Stimulated activated CD8-positive, alpha-beta memory T cell treated with anti-CD3 and anti-CD28 coated beads, Interleukin-12 subunit alpha, Interleukin-12 subunit beta, amount 100 ng/mL, for 4 hours (primary cell): Measurements from ENCODE around the gene CFHR2.
"Not testable (repeated sequence)": the region's sequence is repeated elsewhere in the genome, so short reads cannot be mapped to it uniquely, and the experiment has no call there.

Experiments used
- DNase-seq: peaks from one replicate; pipeline ENCODE4 v3.0.0-alpha.2; 2020; ENCODE audit warnings: low read depth

The CFHR2 gene

DNA sequence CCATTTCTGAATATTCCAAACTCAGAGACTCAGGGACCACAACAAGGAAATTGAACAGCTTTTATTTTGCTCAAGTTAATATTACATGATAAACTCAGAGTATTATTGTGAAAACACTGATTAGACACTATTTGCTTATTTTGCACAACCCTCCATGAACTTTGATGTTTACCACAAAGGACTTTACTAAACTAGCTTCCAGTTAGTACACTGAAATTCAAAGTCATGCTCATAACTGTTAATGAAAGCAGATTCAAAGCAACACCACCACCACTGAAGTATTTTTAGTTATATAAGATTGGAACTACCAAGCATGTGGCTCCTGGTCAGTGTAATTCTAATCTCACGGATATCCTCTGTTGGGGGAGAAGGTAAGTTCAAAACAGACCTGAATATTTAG is at the start of gene CFHR2:
Gene CFHR2 (plus strand): TSS at position 171 of the 400 bp plus-strand sequence. CDS start 143 bp downstream, at position 314.
- DNase-seq, result not testable (repeated sequence)

DNA sequence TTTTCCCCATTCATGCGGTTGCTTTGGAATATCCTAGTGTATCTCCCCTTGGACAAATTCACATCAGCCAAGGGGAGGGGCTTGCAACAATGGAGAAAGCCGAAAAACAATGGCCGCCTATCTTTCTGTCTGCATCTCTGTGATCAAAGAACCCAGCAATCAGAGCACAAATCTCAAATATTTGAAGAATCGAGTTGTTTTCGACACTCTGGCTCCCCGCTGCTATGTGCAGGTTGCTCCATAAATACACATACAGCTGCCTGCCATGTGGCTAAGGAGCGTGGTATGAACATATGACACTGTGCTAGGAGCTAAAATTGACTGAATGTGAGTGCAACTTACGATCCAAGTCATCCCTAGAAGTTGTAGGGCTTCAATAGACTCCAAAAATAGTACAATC is 47.2 kb upstream of the CFHR2 start:
- no peak for DNase-seq

DNA sequence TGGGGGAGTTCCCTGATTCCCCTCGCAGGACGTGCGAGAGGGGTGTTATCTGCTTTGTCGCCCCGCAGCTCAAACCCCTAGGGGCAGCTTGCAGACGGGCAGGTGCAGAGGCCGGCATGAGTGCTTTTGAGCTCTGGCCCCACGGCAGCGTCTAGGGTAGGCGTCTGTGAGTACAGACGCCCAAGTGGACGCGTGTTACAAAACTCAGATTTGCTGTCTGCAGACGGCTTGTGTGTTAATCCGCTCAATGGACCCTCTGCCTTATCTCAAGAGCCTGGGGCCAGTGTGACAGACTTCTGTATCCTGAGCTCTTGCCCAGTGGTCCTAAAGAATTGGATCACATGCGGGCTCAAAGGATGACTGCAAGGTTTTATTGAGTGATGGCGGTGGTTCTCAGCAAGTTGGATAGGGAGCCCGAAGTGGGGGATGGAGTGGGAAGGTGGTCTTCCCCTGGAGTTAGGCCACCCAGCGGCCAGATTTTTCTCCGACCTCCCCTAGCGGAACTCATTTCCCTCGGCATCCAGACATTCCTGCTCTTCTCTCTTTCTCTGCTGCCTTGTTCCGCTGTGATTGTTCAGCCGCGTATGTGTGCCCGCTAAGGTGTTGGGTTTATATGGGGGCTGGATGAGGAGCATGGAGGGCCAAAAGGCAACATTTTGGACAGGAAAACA is 46.2 kb upstream of the CFHR2 start:
- DNase-seq, result no peak

DNA sequence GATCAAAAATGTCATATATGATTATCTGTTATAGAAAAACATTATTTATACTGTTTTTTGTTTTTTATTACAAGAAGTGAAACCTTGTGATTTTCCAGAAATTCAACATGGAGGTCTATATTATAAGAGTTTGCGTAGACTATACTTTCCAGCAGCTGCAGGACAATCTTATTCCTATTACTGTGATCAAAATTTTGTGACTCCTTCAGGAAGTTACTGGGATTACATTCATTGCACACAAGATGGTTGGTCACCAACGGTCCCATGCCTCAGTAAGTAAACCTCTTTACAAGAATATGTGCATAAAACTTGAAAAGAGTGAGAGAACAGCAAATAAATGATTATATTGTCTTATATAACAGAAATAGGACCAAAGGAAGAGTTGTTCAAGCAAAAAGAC is 41.2 kb upstream of the CFHR2 start:
- no peak for DNase-seq

DNA sequence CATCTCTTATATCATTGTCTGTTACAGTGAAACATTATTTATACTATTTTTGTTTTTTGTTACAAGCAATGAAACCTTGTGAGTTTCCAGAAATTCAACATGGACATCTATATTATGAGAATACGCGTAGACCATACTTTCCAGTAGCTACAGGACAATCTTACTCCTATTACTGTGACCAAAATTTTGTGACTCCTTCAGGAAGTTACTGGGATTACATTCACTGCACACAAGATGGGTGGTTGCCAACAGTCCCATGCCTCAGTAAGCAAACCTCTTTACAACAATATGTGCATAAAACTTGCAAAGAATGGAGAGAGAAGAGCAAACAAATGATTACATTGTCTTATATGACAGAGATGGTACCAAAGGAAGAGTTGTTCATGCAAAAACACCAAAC is 33.3 kb upstream of the CFHR2 start:
- DNase-seq, result no peak

DNA sequence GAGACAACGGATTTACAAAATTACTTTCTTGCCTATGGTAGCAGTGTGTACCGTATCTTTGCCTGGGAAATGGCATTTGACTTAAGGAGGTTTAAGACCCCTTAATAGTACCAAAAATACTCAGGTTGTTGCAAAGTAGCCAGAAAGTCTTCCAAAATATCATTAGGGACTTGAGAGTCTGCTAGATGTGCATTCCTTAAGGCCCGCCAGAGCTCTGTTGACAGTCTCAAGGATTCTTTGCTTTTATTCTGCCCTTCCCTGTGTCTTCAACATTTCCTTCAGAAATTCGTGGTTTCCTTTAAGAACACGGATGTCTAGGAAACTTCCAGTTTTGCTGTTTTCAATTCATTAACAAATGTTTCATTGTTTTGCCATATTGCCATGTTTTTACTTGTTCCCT is 31.3 kb upstream of the CFHR2 start:
- not testable (repeated sequence) for DNase-seq

DNA sequence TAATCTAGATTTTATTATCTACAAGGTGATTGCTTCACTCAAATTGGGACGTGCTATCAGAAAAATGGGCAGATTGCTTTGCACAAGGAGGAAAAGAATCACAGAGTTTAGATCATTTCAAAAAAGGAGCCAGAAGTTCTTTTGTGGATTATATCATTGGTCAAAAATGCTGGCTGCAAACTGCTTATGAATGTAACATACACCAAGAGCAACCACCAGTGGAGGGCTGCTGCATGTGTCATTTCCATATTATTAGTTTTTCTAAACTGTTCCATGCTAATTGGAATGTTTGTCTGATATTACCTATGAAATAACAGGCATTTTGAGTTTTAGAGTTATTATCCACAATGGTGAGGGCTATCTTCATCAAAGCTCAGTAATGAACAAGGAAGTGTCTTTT is 16.7 kb upstream of the CFHR2 start:
- not testable (repeated sequence) for DNase-seq

DNA sequence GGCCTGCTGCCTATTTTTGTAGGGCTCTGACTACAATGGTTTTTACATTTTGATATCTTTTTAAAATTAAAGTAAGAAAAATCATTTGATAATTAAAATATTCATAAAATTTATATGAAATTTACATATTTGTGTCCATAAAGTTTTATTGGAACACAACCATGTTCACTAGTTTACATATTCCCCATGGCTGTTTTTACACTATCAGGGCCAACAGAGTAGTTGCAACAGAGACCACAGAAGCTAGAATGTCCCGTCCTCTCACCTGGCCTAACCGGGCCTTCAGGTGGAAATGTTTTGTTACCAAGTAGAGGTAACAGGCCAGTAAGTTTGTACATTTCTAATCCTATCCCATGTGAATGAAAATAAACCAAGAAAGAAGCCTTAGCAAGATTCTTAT is 10.7 kb upstream of the CFHR2 start:
- DNase-seq, result not testable (repeated sequence)

DNA sequence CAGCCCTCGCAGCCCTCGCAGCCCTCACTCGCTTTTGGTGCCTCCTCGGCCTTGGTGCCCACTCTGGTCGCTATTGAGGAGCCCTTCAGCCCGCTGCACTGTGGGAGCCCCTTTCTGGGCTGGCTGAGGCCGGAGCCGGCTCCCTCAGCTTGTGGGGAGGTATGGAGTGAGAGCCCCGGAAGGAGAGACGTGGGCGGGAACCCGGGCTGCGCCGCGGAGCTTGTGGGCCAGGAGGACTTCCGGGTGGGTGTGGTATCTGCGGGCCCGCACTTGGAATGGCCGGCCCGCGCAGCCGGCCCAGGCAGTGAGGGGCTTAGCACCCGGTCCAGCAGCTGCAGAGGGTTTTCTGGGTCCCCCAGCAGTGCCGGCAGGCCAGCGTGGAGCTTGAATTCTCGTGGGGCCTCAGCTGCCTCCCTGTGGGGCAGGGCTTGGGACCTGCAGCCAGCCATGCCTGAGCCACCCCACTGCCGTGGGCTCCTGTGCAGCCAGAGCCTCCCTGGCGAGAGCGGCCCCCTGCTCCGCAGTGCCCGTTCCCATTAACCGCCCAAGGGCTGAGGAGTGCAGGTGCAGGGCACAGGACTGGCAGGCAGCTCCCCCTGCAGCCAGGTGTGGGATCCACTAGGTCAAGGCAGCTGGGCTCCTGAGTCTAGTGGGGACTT is 9.9 kb upstream of the CFHR2 start:
- DNase-seq, result no peak

DNA sequence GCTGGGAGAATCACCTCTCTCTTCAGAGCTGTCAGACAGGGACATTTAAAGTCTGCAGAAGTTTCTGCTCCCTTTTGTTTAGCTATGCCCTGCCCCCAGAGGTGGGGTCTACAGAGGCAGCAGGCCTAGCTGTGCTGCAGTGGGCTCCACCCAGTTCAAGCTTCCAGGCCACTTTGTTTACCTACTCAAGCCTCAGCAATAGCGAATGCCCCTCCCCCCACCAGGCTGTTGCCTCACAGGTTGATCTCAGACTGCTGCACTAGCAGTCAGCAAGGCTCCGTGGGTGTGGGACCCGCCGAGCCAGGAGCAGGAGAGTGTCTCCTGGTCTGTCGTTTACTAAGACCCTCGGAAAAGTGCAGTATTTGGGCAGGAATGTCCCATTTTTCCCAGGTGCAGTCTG is 2.1 kb upstream of the CFHR2 start:
- not testable (repeated sequence) for DNase-seq

DNA sequence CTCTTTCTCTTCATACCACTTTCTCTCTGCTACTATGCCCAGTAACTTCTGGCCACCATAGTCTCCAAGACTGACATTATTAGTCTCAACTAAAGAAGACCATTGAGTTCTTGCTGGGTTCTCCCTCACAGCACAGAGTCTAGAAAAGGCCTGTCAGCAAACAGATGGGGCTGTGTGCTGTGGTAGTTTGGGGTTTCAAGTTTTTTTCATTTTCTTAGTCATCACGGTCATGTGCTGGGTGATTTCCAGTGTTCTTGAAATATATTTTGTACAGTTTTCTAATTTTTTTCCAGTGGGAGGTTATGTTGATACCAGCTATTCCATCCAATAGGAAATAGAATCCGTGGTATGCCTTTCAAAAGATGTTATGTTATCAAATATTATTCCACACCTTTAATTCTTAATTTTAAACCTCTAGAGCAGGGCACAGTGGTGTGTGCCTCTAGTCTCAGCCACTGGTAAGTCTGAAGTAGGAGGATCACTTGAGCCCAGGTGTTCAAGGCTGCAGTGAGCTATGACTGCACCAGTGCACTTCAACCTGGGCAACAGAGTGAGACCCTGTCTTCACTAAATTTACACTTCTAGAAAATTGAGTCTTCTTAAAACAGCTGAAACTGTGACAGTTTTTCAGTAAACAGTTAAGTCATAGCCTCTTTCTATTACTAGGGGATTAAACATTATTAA is 8.3 kb downstream of the CFHR2 start:
- no peak for DNase-seq

DNA sequence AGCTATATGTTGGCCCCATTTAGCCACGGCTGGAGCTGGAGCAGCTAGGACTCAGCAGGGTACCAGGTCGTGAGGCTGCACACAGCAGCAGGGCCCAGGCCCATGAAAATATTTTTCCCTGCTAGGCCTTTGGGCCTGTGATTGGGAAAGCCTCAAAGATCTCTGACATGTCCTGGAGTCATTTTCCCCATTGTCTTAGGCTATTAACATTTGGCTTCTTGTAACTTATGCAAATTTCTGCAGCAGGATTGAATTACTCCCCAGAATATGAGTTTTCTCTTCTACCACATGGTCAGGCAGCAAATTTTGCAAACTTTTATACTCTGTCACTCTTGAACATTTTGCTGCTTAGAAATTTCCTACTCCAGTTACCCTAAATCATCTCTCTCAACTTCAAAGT is 11.2 kb downstream of the CFHR2 start:
- DNase-seq, result no peak

DNA sequence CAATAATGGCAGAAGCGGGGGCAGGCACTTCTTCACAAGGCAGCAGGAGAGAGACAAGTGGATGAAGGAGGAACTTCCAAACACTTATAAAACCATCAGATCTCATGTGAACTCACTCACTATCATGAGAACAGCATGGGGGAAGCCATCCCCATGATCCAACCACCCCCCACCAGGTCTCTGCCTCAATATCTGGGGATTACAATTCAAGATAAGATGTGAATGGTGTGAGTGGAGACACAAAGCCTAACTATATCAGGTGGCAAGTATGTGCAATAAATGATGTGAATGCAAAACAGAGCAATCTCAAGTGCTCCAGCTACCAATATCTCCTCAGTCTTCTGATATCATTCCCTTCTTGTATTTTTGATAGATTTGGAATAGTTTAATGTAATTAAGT is 12.4 kb downstream of the CFHR2 start:
- DNase-seq, result no peak

DNA sequence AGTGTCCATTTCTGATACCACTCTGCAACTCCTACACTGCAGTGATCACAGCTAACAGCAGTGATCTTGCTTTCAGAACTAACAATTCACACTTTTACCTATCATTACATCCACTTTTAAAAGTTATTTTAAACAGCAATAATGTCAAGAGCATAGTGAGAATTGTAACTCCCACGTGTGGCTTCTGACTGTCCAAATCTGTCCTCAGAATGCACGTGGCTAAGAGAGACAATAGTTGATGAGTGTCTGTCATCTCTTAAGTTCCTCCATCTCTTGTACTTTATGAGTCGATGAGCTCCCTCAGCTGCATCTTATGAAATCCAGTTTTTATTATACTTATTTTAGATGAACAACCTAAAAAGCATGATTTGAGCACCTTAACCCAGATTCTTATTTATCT is 17.3 kb downstream of the CFHR2 start:
- DNase-seq, result no peak

DNA sequence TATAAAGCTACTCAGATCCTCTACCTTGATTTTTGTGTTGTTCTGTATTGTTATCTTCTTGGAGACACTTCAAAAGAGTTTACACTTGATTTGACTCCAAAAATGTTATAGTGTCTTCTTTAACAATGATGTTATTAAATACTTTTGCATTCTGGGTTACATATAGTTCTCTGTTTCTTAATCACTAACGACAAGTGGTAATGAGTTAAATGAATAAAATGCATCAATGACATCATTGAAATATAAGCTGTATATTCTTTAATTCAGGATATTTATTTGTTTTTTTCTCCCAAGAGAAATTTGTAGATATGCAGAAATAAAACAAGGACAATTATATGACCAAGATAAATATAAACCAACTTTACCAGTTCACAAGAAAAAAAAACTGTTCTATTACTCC is 26.6 kb downstream of the CFHR2 start:
- DNase-seq, result no peak

DNA sequence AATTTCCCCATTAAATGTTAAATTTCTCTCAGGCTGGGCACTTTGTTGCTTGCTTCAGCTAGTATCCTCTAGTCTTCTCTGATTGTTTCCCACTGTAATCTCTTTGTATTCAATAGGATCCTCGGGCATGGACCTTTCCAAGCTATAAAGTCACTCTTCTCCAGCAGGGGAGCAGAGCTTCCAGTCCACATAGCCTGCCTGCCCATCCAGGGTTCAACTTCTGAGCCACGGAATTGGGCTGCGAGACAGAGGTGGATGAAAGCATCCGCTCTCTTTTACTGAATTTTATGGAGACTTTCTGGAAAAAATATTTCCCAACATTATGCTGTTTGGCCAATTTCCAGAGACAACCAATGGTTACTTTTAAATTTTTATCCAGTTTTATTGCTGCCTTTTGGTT is 32.7 kb downstream of the CFHR2 start:
- DNase-seq, result no peak

DNA sequence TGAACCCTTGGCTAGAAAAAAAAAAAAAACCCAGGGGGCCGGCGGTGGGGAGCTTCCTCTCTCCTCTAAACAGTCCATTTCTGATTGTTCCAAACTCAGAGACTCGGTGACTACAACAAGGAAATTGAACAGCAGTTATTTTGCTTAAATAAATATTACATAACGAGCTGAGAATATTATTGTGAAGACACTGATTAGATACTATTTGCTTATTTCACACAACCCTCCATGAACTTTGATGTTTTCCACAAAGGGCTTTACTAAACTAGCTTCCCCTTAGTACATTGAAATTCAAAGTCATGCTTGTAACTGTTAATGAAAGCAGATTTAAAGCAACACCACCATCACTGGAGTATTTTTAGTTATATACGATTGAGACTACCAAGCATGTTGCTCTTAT is 33.7 kb downstream of the CFHR2 start, which contains the start of gene CFHR5:
Gene CFHR5 (plus strand): TSS at position 279 of the 400 bp plus-strand sequence. CDS start 109 bp downstream, at position 388.
- no peak for DNase-seq

DNA sequence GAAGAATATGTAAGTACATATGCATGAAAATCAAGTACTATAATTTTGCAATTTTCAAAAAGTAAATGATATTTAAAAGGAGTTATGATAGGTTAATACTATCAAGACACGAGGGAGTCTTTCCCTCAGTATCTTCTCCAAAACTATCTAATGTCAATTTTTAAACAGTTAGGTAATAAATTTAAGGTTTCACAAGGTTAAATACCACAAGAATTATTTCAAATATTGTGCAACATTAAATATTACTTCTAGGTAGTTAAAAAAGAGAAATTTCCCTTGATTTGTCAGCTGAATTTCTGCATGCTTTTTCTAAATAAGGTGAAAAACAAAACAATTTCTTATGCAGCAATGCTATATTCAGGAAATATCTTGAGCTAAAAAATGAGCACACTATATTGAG is 37.3 kb downstream of the CFHR2 start:
- DNase-seq, result no peak

DNA sequence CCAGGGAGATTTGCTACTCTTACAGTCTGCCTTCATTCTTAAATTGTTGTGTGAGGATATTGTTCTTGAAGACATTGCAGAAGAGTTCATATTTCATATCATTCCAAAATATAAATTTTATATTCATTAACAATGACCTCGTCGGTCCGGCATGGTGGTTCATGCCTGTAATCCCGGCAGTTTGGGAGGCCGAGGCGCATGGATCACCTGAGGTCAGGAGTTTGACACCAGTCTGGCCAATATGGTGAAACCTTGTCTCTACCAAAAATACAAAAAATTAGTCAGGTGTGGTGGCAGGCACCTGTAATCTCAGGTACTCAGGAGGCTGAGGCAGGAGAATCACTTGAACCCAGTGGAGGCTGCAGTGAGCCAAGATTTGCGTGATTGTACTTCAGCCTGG is 38.7 kb downstream of the CFHR2 start:
- DNase-seq, result not testable (repeated sequence)

DNA sequence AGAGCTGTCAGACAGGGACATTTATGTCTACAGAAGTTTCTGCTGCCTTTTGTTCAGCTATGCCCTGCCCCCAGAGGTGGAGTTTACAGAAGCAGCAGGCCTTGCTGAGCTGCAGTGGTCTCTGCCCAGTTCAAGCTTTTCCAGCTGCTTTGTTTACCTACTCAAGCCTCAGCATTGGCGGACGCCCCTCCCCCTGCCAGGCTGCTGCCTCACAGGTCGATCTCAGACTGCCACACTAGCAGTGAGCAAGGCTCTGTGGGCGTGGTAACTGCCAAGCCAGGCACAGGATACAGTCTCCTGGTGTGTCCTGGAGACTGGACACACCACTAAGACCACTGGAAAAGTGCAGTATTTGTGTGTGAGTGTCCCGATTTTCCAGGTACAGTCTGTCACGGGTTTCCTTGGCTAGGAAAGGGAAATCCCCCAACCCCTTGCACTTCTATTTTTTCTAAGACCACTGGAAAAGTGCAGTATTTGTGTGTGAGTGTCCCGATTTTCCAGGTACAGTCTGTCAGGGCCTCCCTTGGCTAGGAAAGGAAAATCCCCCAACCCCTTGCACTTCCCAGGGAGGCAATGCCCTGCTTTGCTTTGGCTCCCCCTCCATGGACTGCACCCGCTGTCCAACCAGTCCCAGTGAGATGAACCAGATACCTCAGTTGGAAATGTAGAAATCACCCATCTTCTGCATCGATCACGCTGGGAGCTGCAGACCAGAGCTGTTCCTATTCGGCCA is 48.5 kb downstream of the CFHR2 start:
- DNase-seq, result not testable (repeated sequence)

DNA sequence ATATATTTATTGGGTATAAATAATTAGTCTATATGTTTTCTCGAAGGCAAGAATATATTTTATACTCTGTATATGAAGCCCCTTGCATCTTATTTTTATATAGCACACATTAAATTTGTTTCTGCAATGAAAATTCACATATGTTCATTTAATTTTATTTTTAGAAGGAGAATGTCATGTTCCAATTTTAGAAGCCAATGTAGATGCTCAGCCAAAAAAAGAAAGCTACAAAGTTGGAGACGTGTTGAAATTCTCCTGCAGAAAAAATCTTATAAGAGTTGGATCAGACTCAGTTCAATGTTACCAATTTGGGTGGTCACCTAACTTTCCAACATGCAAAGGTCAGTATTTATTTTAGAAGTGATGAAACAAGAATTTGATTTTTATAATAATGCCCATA is 50.4 kb downstream of the CFHR2 start:
- no peak for DNase-seq

DNA sequence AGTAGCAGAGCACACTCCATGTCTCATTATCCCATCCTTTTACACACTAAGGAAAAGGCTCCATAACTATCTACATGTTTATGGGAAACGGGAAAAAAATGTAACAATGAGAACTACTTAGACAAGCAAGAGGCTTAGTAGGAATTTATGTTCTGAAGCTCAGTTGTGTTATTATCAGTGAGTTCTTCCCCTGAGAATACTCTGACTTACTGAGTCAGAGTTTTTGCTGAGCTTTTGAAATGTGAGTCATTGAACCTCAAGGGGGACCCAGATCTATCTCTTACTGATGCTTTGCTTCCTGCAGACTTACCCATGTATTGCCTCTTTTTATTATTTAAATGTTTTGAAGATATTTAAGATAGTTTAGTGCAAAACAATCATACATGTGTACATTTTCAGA is 53.9 kb downstream of the CFHR2 start:
- DNase-seq, result no peak

DNA sequence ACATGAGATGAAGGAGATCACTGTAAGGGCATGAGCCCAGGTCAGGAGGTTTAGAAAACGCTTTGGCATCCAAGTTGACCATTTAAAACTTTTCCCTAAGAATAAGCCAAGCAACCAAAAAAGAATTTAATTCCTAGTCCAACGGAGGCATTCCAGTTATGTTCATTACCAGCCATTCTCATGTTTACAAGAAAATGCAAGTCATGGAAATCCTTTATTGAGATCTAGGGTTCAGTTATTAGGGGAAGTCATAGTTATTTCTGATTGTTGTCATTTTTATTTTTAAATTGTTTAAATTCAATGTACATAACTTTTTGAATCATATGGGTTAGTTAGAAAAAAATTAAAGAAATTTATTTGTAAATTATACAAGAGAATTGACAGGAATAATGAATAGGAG is 58.3 kb downstream of the CFHR2 start:
- DNase-seq, result no peak
